Activated T-cell treated with anti-CD3 and anti-CD28 coated beads, Interleukin-2, amount 50 U/mL, for 72 hours (primary cell): ENCODE measurements around the gene OLA1. TPM values are rescaled to one million over a fixed set of nuclear protein-coding genes. Genes with fewer than 3 reads are reported as not detected.

Experiments
- ATAC-seq, 2 donors: fragments of 150-1000 bp; cut with Tn5 transposase; replicated peaks in 1 of 2; 2 replicates each; pipeline ENCODE4 v1.10.0; 2021; ENCODE audit warnings: moderate library complexity in 2 of 2, mild to moderate bottlenecking in 1 of 2
- DNase-seq, 2 donors: peaks; one replicate each; pipeline ENCODE4 v3.0.0; 2021 to 2022; ENCODE audit warnings: mixed read lengths in 1 of 2
- H3K27ac Mint-ChIP-seq: one replicate; pipeline ENCODE4 v1.8.0; 2022; ENCODE audit warnings: mild to moderate bottlenecking, moderate library complexity, mixed read lengths
- H3K27me3 Mint-ChIP-seq: one replicate; pipeline ENCODE4 v1.8.0; 2022; ENCODE audit warnings: low read depth, mixed read lengths
- H3K36me3 Mint-ChIP-seq, 2 donors: one replicate each; pipeline ENCODE4 v1.8.0; 2022; ENCODE audit warnings: mixed read lengths in 2 of 2, mild to moderate bottlenecking in 1 of 2; ENCODE audit not compliant: insufficient read depth in 2 of 2
- H3K4me1 Mint-ChIP-seq: one replicate; pipeline ENCODE4 v1.8.0; 2022; ENCODE audit warnings: low read depth, mixed read lengths
- H3K4me3 Mint-ChIP-seq, 2 donors: one replicate each; pipeline ENCODE4 v1.8.0; 2022; ENCODE audit warnings: mild to moderate bottlenecking in 2 of 2, mixed read lengths in 2 of 2, moderate library complexity in 2 of 2
- H3K9me3 Mint-ChIP-seq, 2 donors: one replicate each; pipeline ENCODE4 v1.8.0; 2022; ENCODE audit warnings: mixed read lengths in 2 of 2
- total RNA-seq, 2 donors: library from RNA; stranded (reverse); gene quantifications; one replicate each; pipeline ENCODE4 v1.2.3, GENCODE V29; 2022

Gene OLA1
- total RNA-seq, 2 donors from 2014 or later, result 89.2 to 100 TPM

- no peaks in the 10 kb centered on the region for H3K27me3 Mint-ChIP-seq
- peaks cover 0 to 7% of the 10 kb centered on the region in 2 donors for H3K36me3 Mint-ChIP-seq
- ATAC-seq (no peak), DNase-seq (no peak)
- peaks cover 25% of the 10 kb centered on the region for H3K4me1 Mint-ChIP-seq
- H3K27ac Mint-ChIP-seq, result no peak overlapping the region
- H3K9me3 Mint-ChIP-seq, result no peaks in the 10 kb centered on the region
- H3K4me3 Mint-ChIP-seq, result no peak overlapping the region
Observed at GRCh38 chr2:174184915-174185314, 63.4 kb downstream of the OLA1 start.

GRCh38 chr2:174184504-174184903 lies 63.8 kb downstream of the OLA1 start:
- peaks cover 21% of the 10 kb centered on the region for H3K4me1 Mint-ChIP-seq
- H3K9me3 Mint-ChIP-seq, result no peaks in the 10 kb centered on the region
- no peak overlapping the region for H3K4me3 Mint-ChIP-seq
- DNase-seq, result no peak
- H3K36me3 Mint-ChIP-seq, result peaks cover 0 to 7% of the 10 kb centered on the region in 2 donors
- H3K27ac Mint-ChIP-seq, result no peak overlapping the region
- ATAC-seq, result no peak
- H3K27me3 Mint-ChIP-seq, result no peaks in the 10 kb centered on the region

- H3K4me3 Mint-ChIP-seq, result no peak overlapping the region
- no peaks in the 10 kb centered on the region for H3K27me3 Mint-ChIP-seq
- H3K4me1 Mint-ChIP-seq, result peaks cover 18% of the 10 kb centered on the region
- H3K36me3 Mint-ChIP-seq, result peaks cover 0 to 7% of the 10 kb centered on the region in 2 donors
- no peak overlapping the region for H3K27ac Mint-ChIP-seq
- ATAC-seq (no peak), DNase-seq (no peak)
- no peaks in the 10 kb centered on the region for H3K9me3 Mint-ChIP-seq
Observed at GRCh38 chr2:174183076-174183475, 65.3 kb downstream of the OLA1 start.

- H3K4me3 Mint-ChIP-seq, result no peak overlapping the region
Observed at GRCh38 chr2:174181368-174181767, 67.0 kb downstream of the OLA1 start.

GRCh38 chr2:174180726-174181236 lies 67.6 kb downstream of the OLA1 start:
- no peak overlapping the region for H3K4me3 Mint-ChIP-seq
- H3K36me3 Mint-ChIP-seq, result peaks cover under 1 to 4% of the 10 kb centered on the region in 2 donors
- DNase-seq (no peak), ATAC-seq (no peak)
- no peaks in the 10 kb centered on the region for H3K27me3 Mint-ChIP-seq
- H3K4me1 Mint-ChIP-seq, result peaks cover 10% of the 10 kb centered on the region
- peak overlapping the region; percentile 38 for H3K27ac Mint-ChIP-seq
- peaks cover 0 to under 1% of the 10 kb centered on the region in 2 donors for H3K9me3 Mint-ChIP-seq

More at GRCh38 chr2:174181368-174181767, 67.0 kb downstream of the OLA1 start:
- Mint-ChIP-seq H3K4me1 (peaks cover 11% of the 10 kb centered on the region), H3K9me3 (no peaks in the 10 kb centered on the region), H3K27me3 (no peaks in the 10 kb centered on the region), H3K36me3 (peaks cover 0 to 3% of the 10 kb centered on the region in 2 donors), H3K27ac (no peak overlapping the region)
- ATAC-seq (no peak), DNase-seq (no peak)

GRCh38 chr2:174180165-174180724 lies 68.1 kb downstream of the OLA1 start:
- H3K27me3 Mint-ChIP-seq, result no peaks in the 10 kb centered on the region
- H3K36me3 Mint-ChIP-seq, result peaks cover 4 to 5% of the 10 kb centered on the region in 2 donors
- H3K27ac Mint-ChIP-seq, result peak overlapping the region; percentile 38
- ATAC-seq (no peak), DNase-seq (no peak)
- peaks cover under 1 to 1% of the 10 kb centered on the region in 2 donors for H3K9me3 Mint-ChIP-seq
- H3K4me1 Mint-ChIP-seq, result peaks cover 10% of the 10 kb centered on the region
- H3K4me3 Mint-ChIP-seq, result no peak overlapping the region

- no peak overlapping the region for H3K4me3 Mint-ChIP-seq
- no peaks in the 10 kb centered on the region for H3K27me3 Mint-ChIP-seq
- H3K9me3 Mint-ChIP-seq, result peaks cover 5 to 13% of the 10 kb centered on the region in 2 donors
- peaks cover 11 to 29% of the 10 kb centered on the region in 2 donors for H3K36me3 Mint-ChIP-seq
- H3K27ac Mint-ChIP-seq, result no peak overlapping the region
- peaks cover 10% of the 10 kb centered on the region for H3K4me1 Mint-ChIP-seq
- no peak for ATAC-seq
- DNase-seq, result no peak
Observed at GRCh38 chr2:174177316-174177890, 70.9 kb downstream of the OLA1 start.

GRCh38 chr2:174176898-174177297 lies 71.4 kb downstream of the OLA1 start:
- Mint-ChIP-seq H3K27ac (no peak overlapping the region), H3K4me3 (no peak overlapping the region), H3K27me3 (no peaks in the 10 kb centered on the region), H3K9me3 (peaks cover 6 to 13% of the 10 kb centered on the region in 2 donors), H3K4me1 (peaks cover 10% of the 10 kb centered on the region), H3K36me3 (peaks cover 15 to 32% of the 10 kb centered on the region in 2 donors)
- ATAC-seq (no peak), DNase-seq (no peak)

- H3K4me1 Mint-ChIP-seq, result no peaks in the 10 kb centered on the region
- H3K27ac Mint-ChIP-seq, result peak overlapping the region; percentile 39
- DNase-seq (no peak), ATAC-seq (no peak)
- peaks cover 18 to 41% of the 10 kb centered on the region in 2 donors for H3K36me3 Mint-ChIP-seq
- no peak overlapping the region for H3K4me3 Mint-ChIP-seq
- no peaks in the 10 kb centered on the region for H3K27me3 Mint-ChIP-seq
- peaks cover 10 to 16% of the 10 kb centered on the region in 2 donors for H3K9me3 Mint-ChIP-seq
Observed at GRCh38 chr2:174174741-174175140, 73.6 kb downstream of the OLA1 start.

GRCh38 chr2:174172802-174173355 lies 75.5 kb downstream of the OLA1 start:
- H3K4me3 Mint-ChIP-seq, result no peak overlapping the region
- peaks cover 26 to 57% of the 10 kb centered on the region in 2 donors for H3K36me3 Mint-ChIP-seq
- ATAC-seq, result no peak
- H3K4me1 Mint-ChIP-seq, result no peaks in the 10 kb centered on the region
- peaks cover 16% of the 10 kb centered on the region in 2 donors for H3K9me3 Mint-ChIP-seq
- no peak for DNase-seq
- no peaks in the 10 kb centered on the region for H3K27me3 Mint-ChIP-seq
- H3K27ac Mint-ChIP-seq, result no peak overlapping the region

GRCh38 chr2:174171686-174172445 lies 76.5 kb downstream of the OLA1 start:
- H3K27ac Mint-ChIP-seq, result no peak overlapping the region
- H3K4me1 Mint-ChIP-seq, result no peaks in the 10 kb centered on the region
- H3K9me3 Mint-ChIP-seq, result peaks cover 16 to 18% of the 10 kb centered on the region in 2 donors
- no peak overlapping the region for H3K4me3 Mint-ChIP-seq
- no peaks in the 10 kb centered on the region for H3K27me3 Mint-ChIP-seq
- peaks cover 28 to 61% of the 10 kb centered on the region in 2 donors for H3K36me3 Mint-ChIP-seq
- DNase-seq, result no peak
- no peak for ATAC-seq

GRCh38 chr2:174169372-174169771 lies 79.0 kb downstream of the OLA1 start:
- Mint-ChIP-seq H3K36me3 (peaks cover 26 to 56% of the 10 kb centered on the region in 2 donors), H3K27ac (no peak overlapping the region), H3K4me1 (no peaks in the 10 kb centered on the region), H3K4me3 (no peak overlapping the region), H3K27me3 (no peaks in the 10 kb centered on the region), H3K9me3 (peaks cover 14 to 17% of the 10 kb centered on the region in 2 donors)
- no peak for ATAC-seq
- no peak for DNase-seq

GRCh38 chr2:174166261-174166660 lies 82.1 kb downstream of the OLA1 start:
- no peak for ATAC-seq
- Mint-ChIP-seq H3K27ac (no peak overlapping the region), H3K9me3 (peaks cover 6 to 14% of the 10 kb centered on the region in 2 donors), H3K36me3 (peaks cover 18 to 44% of the 10 kb centered on the region in 2 donors), H3K4me1 (no peaks in the 10 kb centered on the region), H3K4me3 (no peak overlapping the region), H3K27me3 (no peaks in the 10 kb centered on the region)
- DNase-seq, result no peak
